Effector memory CD8-positive, alpha-beta T cell (primary cell): Measurements from ENCODE around the gene UNC5B.

Experiments
- ATAC-seq: fragments of 150-1000 bp; cut with Tn5 transposase; replicated peaks from 2 replicates; pipeline ENCODE4 v1.10.0; 2021; ENCODE audit warnings: mild to moderate bottlenecking, moderate library complexity
- DNase-seq, 3 experiments: peaks; one replicate each; pipeline ENCODE4 v3.0.0; 2021
- H3K27ac Mint-ChIP-seq, 2 donors: one replicate each; pipeline ENCODE4 v1.8.0; 2022; ENCODE audit warnings: mild to moderate bottlenecking in 2 of 2, mixed read lengths in 2 of 2, moderate library complexity in 2 of 2
- H3K27me3 Mint-ChIP-seq, 2 donors: one replicate each; pipeline ENCODE4 v1.8.0; 2022; ENCODE audit warnings: mixed read lengths in 2 of 2
- H3K36me3 Mint-ChIP-seq: one replicate; pipeline ENCODE4 v1.8.0; 2022; ENCODE audit warnings: mild to moderate bottlenecking, moderate library complexity, mixed read lengths; ENCODE audit not compliant: insufficient read depth
- H3K4me1 Mint-ChIP-seq, 2 donors: one replicate each; pipeline ENCODE4 v1.8.0; 2022; ENCODE audit warnings: low read depth in 2 of 2, mixed read lengths in 2 of 2
- H3K4me3 Mint-ChIP-seq, 2 donors: one replicate each; pipeline ENCODE4 v1.8.0; 2022; ENCODE audit warnings: mild to moderate bottlenecking in 2 of 2, mixed read lengths in 2 of 2, moderate library complexity in 2 of 2
- H3K9me3 Mint-ChIP-seq, 2 donors: one replicate each; pipeline ENCODE4 v1.8.0; 2022; ENCODE audit warnings: mixed read lengths in 2 of 2

Gene UNC5B

GRCh38 chr10:71221586-71222202 is 9.3 kb downstream of the UNC5B start:
- H3K4me3 Mint-ChIP-seq, result no peak overlapping the region
- no peaks in the 10 kb centered on the region for H3K9me3 Mint-ChIP-seq
- DNase-seq (no peak), ATAC-seq (no peak)
- H3K4me1 Mint-ChIP-seq, result peaks cover 3 to 5% of the 10 kb centered on the region in 2 donors
- H3K27me3 Mint-ChIP-seq, result peaks cover 5 to 95% of the 10 kb centered on the region in 2 donors
- peaks cover 2% of the 10 kb centered on the region for H3K36me3 Mint-ChIP-seq
- H3K27ac Mint-ChIP-seq, result no peak overlapping the region

- no peaks in the 10 kb centered on the region for H3K9me3 Mint-ChIP-seq
- no peak overlapping the region for H3K4me3 Mint-ChIP-seq
- peaks cover 5 to 88% of the 10 kb centered on the region in 2 donors for H3K27me3 Mint-ChIP-seq
- peaks cover 0 to 2% of the 10 kb centered on the region in 2 donors for H3K4me1 Mint-ChIP-seq
- peaks cover 2% of the 10 kb centered on the region for H3K36me3 Mint-ChIP-seq
- no peak overlapping the region for H3K27ac Mint-ChIP-seq
- ATAC-seq, result no peak
- DNase-seq, result no peak
Observed at GRCh38 chr10:71222601-71223346, 10.4 kb downstream of the UNC5B start.

DNA sequence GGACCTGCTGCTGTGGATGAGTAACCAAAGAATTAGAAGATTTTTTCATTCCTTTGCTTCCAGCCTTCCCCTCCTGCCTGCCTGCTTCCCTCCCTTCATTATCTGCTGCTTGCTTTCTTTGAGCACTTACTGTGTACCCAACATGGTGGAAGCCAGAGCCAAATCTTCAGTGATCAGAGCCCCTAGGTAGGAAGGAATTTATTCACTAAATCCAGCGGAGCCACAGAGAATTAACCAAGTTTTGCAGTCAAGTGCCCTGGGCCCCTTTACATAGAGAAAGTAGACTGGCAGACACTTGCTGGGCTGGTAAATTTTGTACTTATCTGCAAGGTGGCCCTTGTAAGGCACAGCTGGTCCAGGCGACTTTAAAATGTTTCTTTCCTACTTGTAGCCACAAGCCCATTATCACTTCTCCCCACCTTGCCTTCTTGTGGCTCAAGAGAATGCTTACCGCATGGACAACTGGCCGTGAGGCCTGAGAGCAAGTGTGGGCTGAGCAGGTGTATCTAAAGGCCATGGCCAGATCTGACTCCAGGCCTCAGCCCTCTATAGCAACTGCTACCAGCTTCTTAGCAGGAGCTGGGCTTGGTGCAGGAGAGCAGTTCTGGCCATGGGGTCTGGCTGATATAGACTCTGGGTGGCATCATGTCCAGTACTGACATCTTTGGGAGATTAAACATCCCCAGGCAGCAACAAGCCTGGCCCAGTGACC is 11.1 kb downstream of the UNC5B start:
- Mint-ChIP-seq H3K27ac (no peak overlapping the region), H3K4me1 (no peaks in the 10 kb centered on the region), H3K9me3 (no peaks in the 10 kb centered on the region), H3K27me3 (peaks cover 5 to 81% of the 10 kb centered on the region in 2 donors), H3K36me3 (peaks cover 2% of the 10 kb centered on the region), H3K4me3 (no peak overlapping the region)
- ATAC-seq (no peak), DNase-seq (no peak)

- no peak overlapping the region for H3K4me3 Mint-ChIP-seq
- ATAC-seq (no peak), DNase-seq (no peak)
- no peak overlapping the region for H3K27ac Mint-ChIP-seq
- peaks cover 5 to 63% of the 10 kb centered on the region in 2 donors for H3K27me3 Mint-ChIP-seq
- H3K9me3 Mint-ChIP-seq, result no peaks in the 10 kb centered on the region
- peaks cover 2% of the 10 kb centered on the region for H3K36me3 Mint-ChIP-seq
- H3K4me1 Mint-ChIP-seq, result no peaks in the 10 kb centered on the region
Observed at GRCh38 chr10:71225291-71226058, 13.1 kb downstream of the UNC5B start.

DNA sequence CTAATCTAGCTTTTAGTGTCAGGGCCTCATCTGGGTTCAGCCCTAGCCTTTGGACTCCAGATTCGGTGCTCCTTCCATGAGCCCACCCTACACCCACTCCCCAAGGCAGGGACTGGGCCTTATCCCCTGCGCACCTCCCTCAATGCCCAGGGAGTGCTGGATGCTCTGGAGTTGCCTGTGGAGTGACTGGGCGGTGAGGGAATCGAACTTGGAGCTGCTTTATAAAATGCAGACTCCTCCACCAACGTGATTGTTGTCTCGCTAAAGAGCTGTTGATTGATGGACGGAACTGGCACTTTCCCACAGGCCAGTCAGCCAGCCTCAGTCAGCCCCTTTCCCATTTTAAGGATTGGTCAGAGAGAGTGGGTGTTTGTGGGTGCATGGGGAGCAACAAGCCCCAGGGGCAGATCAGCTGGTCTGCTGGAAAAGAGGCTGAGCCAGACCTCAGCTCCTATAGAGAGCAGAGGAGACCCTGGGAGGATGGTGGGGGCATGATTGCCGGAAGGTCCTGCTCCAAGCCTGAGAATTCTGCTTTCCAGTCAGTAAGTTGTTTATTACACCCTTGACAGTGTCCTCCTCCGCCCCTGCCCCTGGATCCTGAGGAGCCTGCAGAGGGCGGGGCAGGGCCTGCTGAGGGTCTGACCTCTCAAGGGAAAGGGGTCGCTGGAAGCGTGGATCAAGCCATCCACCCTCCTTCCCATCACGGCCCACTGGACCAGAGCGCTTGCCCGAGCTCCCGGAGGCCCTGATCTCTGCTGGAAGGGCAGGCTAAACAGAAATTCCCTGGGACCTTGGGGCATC is 16.7 kb downstream of the UNC5B start:
- ATAC-seq (no peak), DNase-seq (no peak)
- Mint-ChIP-seq H3K36me3 (peaks cover 2% of the 10 kb centered on the region), H3K4me3 (no peak overlapping the region), H3K4me1 (no peaks in the 10 kb centered on the region), H3K9me3 (no peaks in the 10 kb centered on the region), H3K27me3 (peaks cover 5 to 56% of the 10 kb centered on the region in 2 donors), H3K27ac (no peak overlapping the region)

- DNase-seq, result no peak
- no peaks in the 10 kb centered on the region for H3K4me1 Mint-ChIP-seq
- no peaks in the 10 kb centered on the region for H3K9me3 Mint-ChIP-seq
- H3K36me3 Mint-ChIP-seq, result peaks cover 2% of the 10 kb centered on the region
- no peak overlapping the region for H3K4me3 Mint-ChIP-seq
- H3K27ac Mint-ChIP-seq, result no peak overlapping the region
- peaks cover 5 to 57% of the 10 kb centered on the region in 2 donors for H3K27me3 Mint-ChIP-seq
- no peak for ATAC-seq
Observed at GRCh38 chr10:71229726-71230655, 17.6 kb downstream of the UNC5B start.

- Mint-ChIP-seq H3K4me1 (no peaks in the 10 kb centered on the region), H3K4me3 (no peak overlapping the region), H3K27ac (no peak overlapping the region), H3K9me3 (no peaks in the 10 kb centered on the region), H3K27me3 (peaks cover 5 to 53% of the 10 kb centered on the region in 2 donors), H3K36me3 (peaks cover 2% of the 10 kb centered on the region)
- DNase-seq, result no peak
- no peak for ATAC-seq
Observed at GRCh38 chr10:71230656-71231025, 18.3 kb downstream of the UNC5B start.

DNA sequence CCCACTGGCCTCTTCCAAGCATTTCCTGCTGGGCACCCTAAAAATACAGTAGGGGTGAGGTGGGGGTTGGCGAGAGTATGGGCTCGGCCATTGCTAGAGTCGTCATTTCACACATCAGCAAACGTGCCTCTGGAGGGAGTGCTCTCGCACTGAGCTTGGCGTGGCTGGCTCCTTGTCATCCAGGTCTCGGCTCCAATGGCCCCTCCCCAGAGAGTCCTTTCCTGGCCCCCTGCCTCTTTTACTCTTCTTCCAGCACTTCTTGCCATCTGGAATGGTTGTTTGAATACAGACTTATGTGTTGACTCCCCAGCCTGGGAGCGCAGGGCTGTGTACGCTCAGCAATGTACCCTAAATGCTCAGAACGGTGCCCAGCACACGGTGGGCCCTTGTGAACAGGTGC is 18.8 kb downstream of the UNC5B start:
- Mint-ChIP-seq H3K36me3 (no peaks in the 10 kb centered on the region), H3K4me1 (no peaks in the 10 kb centered on the region), H3K4me3 (no peak overlapping the region), H3K27me3 (peaks cover 5 to 52% of the 10 kb centered on the region in 2 donors), H3K27ac (no peak overlapping the region), H3K9me3 (no peaks in the 10 kb centered on the region)
- no peak for ATAC-seq
- no peak for DNase-seq

GRCh38 chr10:71232089-71232998 is 20.0 kb downstream of the UNC5B start:
- no peak for DNase-seq
- H3K27ac Mint-ChIP-seq, result no peak overlapping the region
- H3K9me3 Mint-ChIP-seq, result no peaks in the 10 kb centered on the region
- H3K4me1 Mint-ChIP-seq, result no peaks in the 10 kb centered on the region
- peaks cover 0 to 57% of the 10 kb centered on the region in 2 donors for H3K27me3 Mint-ChIP-seq
- no peak overlapping the region for H3K4me3 Mint-ChIP-seq
- ATAC-seq, result no peak
- no peaks in the 10 kb centered on the region for H3K36me3 Mint-ChIP-seq

- ATAC-seq (no peak), DNase-seq (no peak)
- Mint-ChIP-seq H3K4me1 (no peaks in the 10 kb centered on the region), H3K4me3 (no peak overlapping the region), H3K36me3 (no peaks in the 10 kb centered on the region), H3K27ac (no peak overlapping the region), H3K27me3 (peaks cover 0 to 59% of the 10 kb centered on the region in 2 donors), H3K9me3 (no peaks in the 10 kb centered on the region)
Observed at GRCh38 chr10:71233482-71233892, 21.1 kb downstream of the UNC5B start.
